ENCODE data around the gene AK9.

- no peak for TF ChIP-seq CTCF (IDR thresholded peaks at IDR 0.05; ENCODE audit: borderline replicate concordance, extremely low read depth, low read length, poor library complexity, severe bottlenecking)
- no peak for TF ChIP-seq EZH2 (IDR thresholded peaks at IDR 0.05; ENCODE audit: borderline replicate concordance, low read depth, low read length, severe bottlenecking)
Observed at GRCh38 chr6:109496036-109496772, 194.8 kb downstream of the AK9 start.

Measured in DND-41 (cell line).